Mammary epithelial cell (primary cell): ENCODE measurements around the gene VIPR2.

Source experiments
- CTCF ChIP-seq, 2 donors: IDR thresholded peaks in 1 of 2; conservative IDR thresholded peaks in 1 of 2; 2 replicates each; pipeline ENCODE4 v1.5.1; 2011 to 2012; ENCODE audit warnings: inconsistent platforms in 2 of 2, low read length in 2 of 2, mild to moderate bottlenecking in 2 of 2, control low read depth in 1 of 2, low read depth in 1 of 2; ENCODE audit not compliant: insufficient read depth in 1 of 2; ENCODE audit errors: extremely low read depth in 1 of 2
- EZH2 ChIP-seq: IDR thresholded peaks from 2 replicates; pipeline ENCODE4 v1.6.1; 2012; ENCODE audit warnings: low read length, inconsistent platforms, borderline replicate concordance

- TF ChIP-seq CTCF (conservative IDR thresholded peaks at IDR 0.05 in 1 of 2, IDR thresholded peaks at IDR 0.05 in 1 of 2; ENCODE audit: extremely low read depth in 1 of 2, insufficient read depth in 1 of 2, low read depth in 1 of 2, low read length in 2 of 2), result no peak
- TF ChIP-seq EZH2, result no peak
Measured at GRCh38 chr7:159125104-159125954, 19.3 kb downstream of the VIPR2 start.
